Measurements from ENCODE around the gene CHSY1. TPM values are rescaled to one million over a fixed set of nuclear protein-coding genes. Genes with fewer than 3 reads are reported as not detected.

The CHSY1 gene
- total and polyA plus RNA-seq, 12 donors: 14.8 to 82.5 (median 34.2) TPM

DNA sequence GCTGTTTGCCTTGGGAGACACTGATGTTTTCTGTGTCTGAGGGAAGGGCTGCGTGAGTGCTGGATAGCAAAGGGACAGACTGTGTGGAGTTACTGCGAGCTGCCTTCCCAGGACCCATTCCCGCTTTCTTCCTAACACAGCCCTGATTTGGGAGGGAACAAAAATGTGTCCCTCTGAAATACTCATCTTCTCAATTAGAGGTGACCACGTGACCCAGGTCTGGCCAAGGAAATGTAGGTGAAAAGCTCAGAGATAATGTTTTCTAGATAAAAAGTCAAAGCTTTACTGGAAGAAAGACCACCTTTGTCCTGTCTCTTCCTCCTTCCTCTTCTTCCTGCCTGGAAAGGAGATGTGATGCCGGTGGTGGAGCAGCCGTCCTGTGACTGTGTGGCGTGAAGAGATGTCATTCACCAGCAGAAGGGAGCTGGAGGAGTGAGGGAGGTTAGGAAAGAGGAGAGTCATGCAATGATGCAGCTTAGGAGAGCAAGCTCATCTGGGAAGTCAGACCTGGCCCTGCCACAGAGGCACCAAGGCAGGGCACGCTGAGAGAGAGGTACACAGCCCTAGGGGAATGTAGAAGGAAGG, 105.6 kb downstream of the CHSY1 start:
- no peaks in the 10 kb centered on the region for H3K9me3 ChIP-seq (replicated peaks in 1 of 3)
- 93 to 99% (median 95%) methylated on average over 8 of the region's 8 CpGs for WGBS, 4 donors
- no peaks in the 10 kb centered on the region for H3K27me3 ChIP-seq
- no peak for DNase-seq
- peaks cover 0 to 12% of the 10 kb centered on the region in 2 donors for H3K4me1 ChIP-seq (replicated peaks in 1 of 2)
- H3K36me3 ChIP-seq (replicated peaks in 1 of 2): no peaks in the 10 kb centered on the region
- intact Hi-C loops (cut with DNase I): no loop called here
- TF ChIP-seq, protein P1, sequence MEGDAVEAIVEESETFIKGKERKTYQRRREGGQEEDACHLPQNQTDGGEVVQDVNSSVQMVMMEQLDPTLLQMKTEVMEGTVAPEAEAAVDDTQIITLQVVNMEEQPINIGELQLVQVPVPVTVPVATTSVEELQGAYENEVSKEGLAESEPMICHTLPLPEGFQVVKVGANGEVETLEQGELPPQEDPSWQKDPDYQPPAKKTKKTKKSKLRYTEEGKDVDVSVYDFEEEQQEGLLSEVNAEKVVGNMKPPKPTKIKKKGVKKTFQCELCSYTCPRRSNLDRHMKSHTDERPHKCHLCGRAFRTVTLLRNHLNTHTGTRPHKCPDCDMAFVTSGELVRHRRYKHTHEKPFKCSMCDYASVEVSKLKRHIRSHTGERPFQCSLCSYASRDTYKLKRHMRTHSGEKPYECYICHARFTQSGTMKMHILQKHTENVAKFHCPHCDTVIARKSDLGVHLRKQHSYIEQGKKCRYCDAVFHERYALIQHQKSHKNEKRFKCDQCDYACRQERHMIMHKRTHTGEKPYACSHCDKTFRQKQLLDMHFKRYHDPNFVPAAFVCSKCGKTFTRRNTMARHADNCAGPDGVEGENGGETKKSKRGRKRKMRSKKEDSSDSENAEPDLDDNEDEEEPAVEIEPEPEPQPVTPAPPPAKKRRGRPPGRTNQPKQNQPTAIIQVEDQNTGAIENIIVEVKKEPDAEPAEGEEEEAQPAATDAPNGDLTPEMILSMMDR (IDR thresholded peaks at IDR 0.05): no peak
- no peak for TF ChIP-seq POLR2A (IDR thresholded peaks at IDR 0.05)
- H3K4me3 ChIP-seq: no peak overlapping the region
- no peak overlapping the region for H3K27ac ChIP-seq

GRCh38 chr15:101145362-101145761, 106.5 kb downstream of the CHSY1 start:
- H3K36me3 ChIP-seq (replicated peaks in 1 of 2): no peaks in the 10 kb centered on the region
- no peak overlapping the region for H3K27ac ChIP-seq
- TF ChIP-seq, protein P1 (IDR thresholded peaks at IDR 0.05): no peak
- no peak for TF ChIP-seq POLR2A (IDR thresholded peaks at IDR 0.05)
- WGBS, 4 donors: 66 to 82% (median 78%) methylated on average over 4 of the region's 4 CpGs
- intact Hi-C loops (cut with DNase I): no loop called here
- no peak for DNase-seq
- H3K27me3 ChIP-seq: no peaks in the 10 kb centered on the region
- H3K9me3 ChIP-seq (replicated peaks in 1 of 3): no peaks in the 10 kb centered on the region
- H3K4me1 ChIP-seq (replicated peaks in 1 of 2): peaks cover 0 to 12% of the 10 kb centered on the region in 2 donors
- no peak overlapping the region for H3K4me3 ChIP-seq

DNA sequence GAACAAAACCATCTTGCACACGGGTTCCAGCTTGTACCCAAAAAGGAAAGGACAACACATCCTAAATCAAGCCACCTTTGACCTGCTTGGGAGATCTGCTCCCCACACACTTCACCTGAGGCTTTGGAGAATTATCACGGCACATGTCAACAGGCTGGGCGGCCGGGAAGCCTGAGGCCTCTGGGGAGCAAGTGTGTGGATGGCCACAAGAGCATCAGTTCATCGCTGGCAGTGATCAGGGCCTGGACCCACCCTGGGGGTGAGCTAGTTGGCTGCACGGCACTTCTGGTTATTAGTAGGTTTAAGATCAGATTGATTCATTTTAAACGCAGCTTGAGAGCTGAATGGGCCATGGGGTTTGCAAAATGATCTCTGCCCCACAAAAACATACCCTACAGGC, 108.5 kb downstream of the CHSY1 start:
- intact Hi-C loops (cut with DNase I): no loop called here
- H3K4me1 ChIP-seq (replicated peaks in 1 of 2): no peaks in the 10 kb centered on the region
- 65 to 95% (median 89%) methylated on average over 3 to 7 of the region's 7 CpGs for WGBS, 4 donors
- no peaks in the 10 kb centered on the region for H3K27me3 ChIP-seq
- no peak for DNase-seq
- H3K4me3 ChIP-seq: no peak overlapping the region
- H3K9me3 ChIP-seq (replicated peaks in 1 of 3): no peaks in the 10 kb centered on the region
- TF ChIP-seq POLR2A (IDR thresholded peaks at IDR 0.05): no peak
- TF ChIP-seq, protein P1 (IDR thresholded peaks at IDR 0.05): no peak
- no peak overlapping the region for H3K27ac ChIP-seq
- H3K36me3 ChIP-seq (replicated peaks in 1 of 2): no peaks in the 10 kb centered on the region

DNA sequence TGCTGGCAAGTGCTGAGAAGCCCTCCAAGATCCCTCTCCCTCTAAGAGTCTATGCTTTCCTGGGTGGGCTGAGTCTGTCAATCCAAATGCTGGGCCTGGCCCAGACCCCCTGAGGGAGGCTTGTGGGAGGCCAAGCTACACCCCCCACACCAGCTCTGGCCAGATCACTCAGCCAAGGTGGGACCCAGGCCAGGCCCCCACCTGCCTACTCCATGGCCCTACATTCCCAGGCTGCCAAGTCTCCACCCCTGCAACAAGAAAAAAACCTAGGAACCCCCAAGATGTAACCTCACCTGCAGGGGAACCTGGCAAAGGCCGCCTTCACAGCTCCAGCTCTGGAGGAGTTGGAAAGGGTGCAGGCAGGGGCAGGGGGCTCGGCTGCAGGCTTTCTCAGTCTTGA, 109.1 kb downstream of the CHSY1 start:
- 80 to 94% (median 91%) methylated on average over 2 of the region's 2 CpGs; no CpG with 5 or more reads in 1 of the 4 donors for WGBS, 4 donors
- no peaks in the 10 kb centered on the region for H3K36me3 ChIP-seq (replicated peaks in 1 of 2)
- no peak overlapping the region for H3K4me3 ChIP-seq
- H3K9me3 ChIP-seq (replicated peaks in 1 of 3): no peaks in the 10 kb centered on the region
- TF ChIP-seq, protein P1 (IDR thresholded peaks at IDR 0.05): no peak
- TF ChIP-seq POLR2A (IDR thresholded peaks at IDR 0.05): no peak
- intact Hi-C loops (cut with DNase I): no loop called here
- H3K4me1 ChIP-seq (replicated peaks in 1 of 2): no peaks in the 10 kb centered on the region
- H3K27ac ChIP-seq: no peak overlapping the region
- H3K27me3 ChIP-seq: no peaks in the 10 kb centered on the region
- DNase-seq: no peak
